Keratinocyte (primary cell): ENCODE data around the gene RBM39.

ENCODE experiments used
- CTCF ChIP-seq, 3 experiments: IDR thresholded peaks in 1 of 3; conservative IDR thresholded peaks in 1 of 3; optimal IDR thresholded peaks in 1 of 3; 2 replicates in 2 of 3; 3 replicates in 1 of 3; pipeline versions ENCODE3 to v1.5.1; 2011; ENCODE audit warnings: low read length in 3 of 3, mild to moderate bottlenecking in 3 of 3, moderate library complexity in 2 of 3, control low read depth in 1 of 3, inconsistent platforms in 1 of 3; ENCODE audit not compliant: insufficient read depth in 2 of 3; ENCODE audit errors: extremely low read depth in 1 of 3
- EZH2 ChIP-seq: IDR thresholded peaks from one replicate; pipeline ENCODE4 v1.6.1; 2012; ENCODE audit warnings: inconsistent platforms, mild to moderate bottlenecking, low read length, moderate library complexity

GRCh38 chr20:35680452-35681183 lies 61.4 kb downstream of the RBM39 start:
- TF ChIP-seq EZH2 (no peak), CTCF (optimal IDR thresholded peaks at IDR 0.05 in 1 of 3, IDR thresholded peaks at IDR 0.05 in 1 of 3, conservative IDR thresholded peaks at IDR 0.05 in 1 of 3; ENCODE audit: extremely low read depth in 1 of 3, insufficient read depth in 2 of 3, low read length in 3 of 3) (no peak)
